Endothelial cell of hepatic sinusoid (primary cell): ENCODE results near the gene EIF4G3.
"Not testable (repeated sequence)": the region's sequence is repeated elsewhere in the genome, so short reads cannot be mapped to it uniquely, and the experiment has no call there.

ENCODE experiments used
- in situ Hi-C: cut with HindIII; loops from 2 replicates; pipeline ENCODE4 v1.10.0; 2017; ENCODE audit warnings: low sequenced_read_pairs

EIF4G3 gene

DNA sequence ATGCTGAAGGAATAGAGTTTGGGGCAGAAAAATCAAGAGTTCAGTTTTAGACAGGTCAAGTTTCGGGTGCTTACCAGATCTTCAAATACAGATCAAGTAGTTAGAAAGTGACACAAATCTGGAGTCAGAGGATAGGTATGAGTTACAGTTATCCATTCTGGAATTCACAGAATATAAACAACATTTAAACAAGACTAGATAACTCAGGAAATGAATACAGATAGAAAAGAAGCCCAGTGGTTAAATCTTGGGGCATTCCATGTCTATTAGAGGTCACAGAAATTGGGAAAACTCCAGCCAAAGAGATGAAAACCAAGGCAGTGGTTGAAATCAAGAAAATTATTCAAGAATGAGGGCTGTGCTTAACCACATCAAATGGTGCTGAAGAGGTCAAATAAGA, 202.6 kb downstream of the EIF4G3 start:
- in situ Hi-C loops, result no loop called here

DNA sequence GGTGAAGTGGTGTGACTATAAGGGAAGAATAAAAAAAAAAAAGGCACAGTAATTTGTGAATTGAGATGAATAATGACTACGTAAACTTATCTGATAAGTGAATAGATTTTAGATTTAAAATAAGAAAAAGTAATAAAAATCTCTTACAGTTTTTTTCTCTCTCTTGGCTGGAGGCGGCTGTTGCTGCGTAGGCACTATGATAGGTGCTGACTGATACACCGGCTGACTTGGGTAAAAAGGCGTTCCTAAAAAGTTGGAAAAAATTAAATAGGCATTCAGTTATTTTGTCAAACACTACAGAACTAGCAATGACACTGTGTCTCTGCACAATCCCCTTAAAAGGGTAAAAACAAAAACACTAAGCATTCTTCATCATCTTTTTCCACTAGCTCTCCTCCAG, 203.8 kb downstream of the EIF4G3 start:
- in situ Hi-C loops, result no loop called here

DNA sequence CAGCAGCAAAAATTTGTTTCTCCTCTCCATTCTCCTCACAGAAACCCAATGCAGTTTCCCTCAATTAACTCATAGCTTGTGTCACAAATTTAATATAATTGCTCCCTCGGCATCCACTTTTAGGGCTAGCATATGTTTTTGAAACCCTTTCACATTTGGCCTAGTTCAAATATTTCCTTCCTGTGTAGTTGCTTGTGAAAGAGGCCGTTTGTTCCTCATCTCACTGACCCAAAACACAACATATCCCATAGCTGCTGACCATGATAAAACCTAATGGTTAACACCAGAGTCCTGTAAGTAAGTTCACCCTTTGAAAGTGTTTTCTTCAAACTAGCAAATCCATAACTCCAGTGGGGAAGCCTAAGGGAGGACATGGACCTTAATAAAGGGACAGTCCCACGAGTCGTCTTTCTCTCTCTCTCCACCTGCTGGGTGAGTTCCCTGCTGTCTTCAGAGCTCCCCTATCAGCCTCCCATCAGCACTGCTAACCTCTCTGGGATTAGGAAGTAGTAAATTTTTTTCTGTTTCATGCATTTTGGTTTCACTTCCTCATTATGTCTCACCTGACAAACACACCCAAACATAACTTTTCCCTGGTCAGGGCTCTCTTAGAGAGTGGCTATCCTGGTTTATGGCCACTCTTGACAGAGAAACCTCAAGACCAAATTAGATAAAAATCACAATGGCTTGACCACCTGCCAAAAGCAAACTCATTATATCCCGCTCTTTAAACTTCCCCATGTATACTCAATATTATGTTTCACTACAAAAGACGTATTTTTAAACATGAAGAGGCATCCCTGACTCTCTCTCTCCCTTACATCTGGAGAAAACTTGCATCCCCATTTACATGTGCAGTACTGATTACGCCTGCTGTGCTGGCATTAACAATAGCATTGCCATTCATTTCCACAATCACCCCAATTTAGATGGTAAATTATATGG, 211.9 kb downstream of the EIF4G3 start:
- in situ Hi-C loops, result no loop called here

DNA sequence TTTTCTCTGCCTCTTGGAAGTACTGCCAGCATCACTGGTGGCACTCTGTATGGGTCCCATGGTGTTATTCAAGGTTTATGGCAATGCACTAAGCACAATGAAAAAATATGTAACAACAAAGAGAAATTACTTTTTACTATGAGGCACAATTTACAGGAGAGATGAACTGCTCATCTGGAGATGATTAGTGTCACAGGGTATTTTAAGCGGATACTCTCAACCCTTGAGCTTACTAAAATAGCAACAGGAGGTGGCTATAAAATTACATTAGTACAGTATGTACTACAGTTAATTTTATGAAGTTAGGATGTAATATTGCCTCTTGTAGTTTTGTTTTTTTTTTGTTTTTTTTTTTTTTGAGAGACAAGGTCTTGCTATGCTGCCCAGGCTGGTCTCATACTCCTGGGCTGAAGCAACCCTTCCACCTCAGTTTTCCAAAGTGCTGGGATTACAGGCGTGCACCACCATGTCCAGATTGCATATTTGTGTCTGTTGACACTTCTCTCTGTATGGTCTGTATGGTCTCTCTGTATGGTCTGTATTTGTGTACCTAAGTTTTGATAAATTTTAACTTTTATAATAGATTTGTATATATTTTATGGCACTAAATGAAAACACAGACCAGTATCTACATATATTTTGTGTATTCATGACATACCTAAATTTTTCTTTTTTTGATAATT, 214.0 kb downstream of the EIF4G3 start:
- in situ Hi-C loops, result no loop called here

DNA sequence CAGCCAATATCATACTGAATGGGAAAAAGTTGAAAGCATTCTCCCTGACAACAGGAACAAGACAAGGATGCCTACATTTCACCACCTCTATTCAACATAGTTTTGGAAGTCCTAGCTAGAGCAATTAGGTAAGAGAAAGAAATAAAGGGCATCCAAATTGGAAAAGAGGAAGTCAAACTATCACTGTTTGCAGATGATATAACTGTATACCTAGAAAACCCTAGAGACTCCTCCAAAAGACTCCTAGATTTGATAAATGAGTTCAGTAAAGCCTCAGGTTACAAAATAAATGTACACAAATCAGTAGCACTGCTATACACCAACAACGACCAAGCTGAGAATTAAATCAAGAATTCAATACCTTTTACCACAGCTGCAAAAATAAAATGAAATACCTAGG, 218.3 kb downstream of the EIF4G3 start:
- in situ Hi-C loops, result no loop called here

DNA sequence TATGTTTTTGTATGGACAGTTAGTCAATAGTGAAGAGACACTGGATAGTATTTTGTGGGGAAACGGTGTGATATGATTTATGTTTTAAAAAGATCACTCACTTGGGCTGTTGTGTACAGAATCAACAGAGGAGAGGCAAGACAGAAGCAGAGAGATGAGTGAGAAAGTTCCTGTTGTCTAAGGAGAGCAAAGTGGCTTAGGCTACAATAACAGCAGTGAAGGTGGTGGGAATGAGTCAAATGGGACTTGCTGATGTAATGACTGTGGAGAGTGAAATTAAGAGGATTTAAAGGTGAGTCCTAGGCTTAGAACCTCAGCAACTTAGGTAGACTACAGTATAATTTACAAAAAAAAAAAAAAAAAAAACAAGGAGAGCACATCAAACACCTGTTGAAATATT, 220.4 kb downstream of the EIF4G3 start:
- in situ Hi-C loops, result no loop called here

DNA sequence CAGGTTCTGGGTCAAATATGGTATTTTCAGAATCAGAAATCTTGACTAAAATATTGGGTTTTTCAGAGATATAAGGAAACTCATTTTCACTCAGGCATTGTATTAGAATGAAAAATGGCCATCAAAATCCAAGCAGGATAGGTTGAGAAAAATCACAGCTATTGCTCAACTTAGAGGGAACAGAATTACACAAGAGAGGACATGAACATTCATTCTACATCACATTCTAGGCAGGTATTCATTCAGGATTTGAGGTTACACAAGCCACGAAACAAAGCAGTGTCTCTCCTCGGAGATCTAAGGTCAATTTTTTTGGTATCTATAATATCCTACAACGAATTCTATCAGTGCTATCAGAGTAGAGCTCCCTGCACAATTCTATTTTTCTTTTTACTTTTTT, 226.0 kb downstream of the EIF4G3 start:
- in situ Hi-C loops, result no loop called here

DNA sequence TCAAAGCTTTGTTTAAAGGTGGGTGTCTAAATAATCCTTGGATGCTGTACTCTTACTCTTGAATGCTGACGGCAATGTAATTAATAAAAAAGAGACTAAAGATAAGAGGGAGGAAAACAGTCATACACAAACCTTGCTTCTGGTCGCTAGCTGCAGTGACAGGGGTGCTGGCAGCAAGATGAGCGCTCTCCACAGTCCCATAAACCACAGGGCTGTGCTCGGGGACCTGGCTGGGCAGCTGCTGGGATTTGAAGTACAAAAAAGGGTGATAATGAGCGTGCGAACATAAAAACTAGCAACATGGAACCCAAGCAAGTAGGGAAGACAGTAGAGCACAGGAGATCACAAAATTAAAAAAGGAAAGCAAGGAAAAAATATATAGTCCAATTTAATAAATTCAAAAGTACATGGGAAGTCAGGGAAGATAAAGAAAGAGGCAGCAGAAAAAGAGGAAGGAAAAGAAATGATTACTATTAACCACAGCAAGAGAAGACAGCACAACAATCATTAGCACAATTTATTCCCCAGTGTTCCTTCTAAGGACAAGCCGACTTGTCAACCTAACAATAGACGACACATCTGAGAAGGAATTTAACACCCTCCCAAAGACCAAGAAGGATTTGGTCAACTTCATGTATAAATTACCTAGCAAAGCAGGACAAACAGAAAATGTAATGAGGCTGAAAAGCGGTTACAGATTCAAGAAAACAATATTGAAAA, 226.7 kb downstream of the EIF4G3 start:
- in situ Hi-C loops, result loop anchor here (5.0 kb wide), 1 partner anchor 37 kb away; no protein-coding TSS in a partner anchor

DNA sequence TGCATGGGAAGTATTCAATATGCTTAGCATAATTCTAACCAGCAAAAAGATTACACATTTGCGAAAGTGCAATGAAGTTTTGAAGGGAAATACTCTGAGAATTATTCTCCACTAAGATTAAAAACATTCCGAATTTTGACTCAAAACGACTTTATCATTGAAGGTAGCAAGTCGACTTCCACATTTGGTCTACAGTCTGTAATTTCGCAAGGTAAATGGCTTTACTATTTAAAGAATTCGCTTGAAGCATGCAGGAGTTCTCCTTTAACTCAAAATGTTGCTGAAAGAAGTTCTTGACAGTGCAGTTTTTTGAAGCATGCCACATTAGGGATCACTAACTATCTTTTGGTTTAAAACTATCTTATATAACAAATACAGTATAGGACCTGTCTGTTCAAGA, 228.6 kb downstream of the EIF4G3 start:
- in situ Hi-C loops, result loop anchor here (5.0 kb wide), 1 partner anchor 39 kb away; no protein-coding TSS in a partner anchor

DNA sequence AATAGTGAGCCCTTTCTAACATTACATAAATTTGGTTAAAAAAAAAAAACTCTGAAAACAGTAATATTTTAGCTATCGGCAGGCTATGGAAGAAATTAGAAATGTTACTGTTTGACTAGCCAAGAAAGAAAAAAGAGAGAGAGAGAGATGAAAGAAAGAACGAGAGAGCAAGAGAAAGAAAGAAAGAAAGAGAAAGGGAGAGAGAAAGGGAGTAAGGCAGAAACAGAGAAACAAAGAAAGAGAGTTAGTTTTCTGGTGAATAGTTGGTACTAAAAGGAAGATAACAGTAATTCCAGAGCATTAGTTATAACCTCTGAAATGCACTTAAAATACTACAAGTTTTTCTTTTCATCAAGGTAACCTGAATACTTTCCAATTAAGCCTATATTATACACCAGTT, 229.3 kb downstream of the EIF4G3 start:
- in situ Hi-C loops, result loop anchor here (5.0 kb wide), 1 partner anchor 40 kb away; no protein-coding TSS in a partner anchor

DNA sequence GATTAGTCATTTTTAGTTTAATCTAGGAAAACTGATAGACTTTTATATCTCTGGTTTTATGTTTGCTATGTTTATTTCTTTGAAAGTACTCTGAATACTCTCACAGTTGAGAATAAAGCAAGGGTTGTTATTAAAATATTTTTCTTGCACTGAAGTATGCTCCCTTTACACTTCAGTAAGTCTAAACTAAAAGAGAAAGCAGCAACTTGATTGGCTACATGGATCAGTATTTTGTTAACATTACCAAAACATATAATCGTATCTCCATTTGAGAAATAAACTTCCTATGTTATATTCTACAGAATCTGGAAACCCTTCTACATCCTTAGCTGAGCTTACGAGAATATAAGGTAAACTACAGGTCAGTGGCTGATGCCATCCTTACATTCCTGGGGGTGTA, 240.1 kb downstream of the EIF4G3 start:
- in situ Hi-C loops, result no loop called here

DNA sequence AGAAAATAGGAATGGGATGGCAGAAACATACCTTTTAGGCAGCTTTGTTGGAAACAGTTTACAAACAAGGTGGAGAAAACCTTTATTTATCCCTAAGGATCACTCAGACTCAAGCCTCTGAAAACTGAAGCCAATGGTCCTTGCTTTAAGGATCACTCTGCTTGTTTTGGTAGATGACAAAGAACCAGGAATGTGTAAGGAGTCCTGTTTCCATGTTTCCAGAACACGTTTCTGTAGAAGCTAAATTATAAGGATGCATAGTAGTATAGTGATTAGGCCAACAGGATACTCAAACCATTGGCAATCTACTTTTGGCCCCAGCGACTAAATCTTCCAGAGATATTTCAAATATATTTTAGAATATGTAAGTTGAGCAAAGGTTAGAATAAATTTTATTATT, 240.5 kb downstream of the EIF4G3 start:
- in situ Hi-C loops, result no loop called here

DNA sequence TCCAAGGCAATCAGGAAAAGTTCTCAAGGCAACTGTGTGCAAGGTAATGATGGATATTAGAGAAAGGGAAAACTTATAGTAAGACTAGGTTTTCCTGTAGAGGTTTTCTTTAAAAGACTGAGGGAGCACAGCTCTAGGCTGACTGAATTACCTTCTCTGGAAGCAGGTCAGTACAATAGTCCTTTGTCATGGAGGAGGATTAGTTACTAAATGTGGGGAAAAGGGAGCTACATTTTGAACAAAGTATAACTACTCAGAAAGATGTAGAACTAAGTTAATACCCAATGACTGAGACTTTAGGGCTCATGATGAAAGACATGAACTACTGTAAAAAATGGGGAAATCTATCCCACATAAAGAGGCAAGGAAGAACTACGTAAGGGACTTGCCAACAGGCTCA, 241.0 kb downstream of the EIF4G3 start:
- in situ Hi-C loops, result no loop called here

DNA sequence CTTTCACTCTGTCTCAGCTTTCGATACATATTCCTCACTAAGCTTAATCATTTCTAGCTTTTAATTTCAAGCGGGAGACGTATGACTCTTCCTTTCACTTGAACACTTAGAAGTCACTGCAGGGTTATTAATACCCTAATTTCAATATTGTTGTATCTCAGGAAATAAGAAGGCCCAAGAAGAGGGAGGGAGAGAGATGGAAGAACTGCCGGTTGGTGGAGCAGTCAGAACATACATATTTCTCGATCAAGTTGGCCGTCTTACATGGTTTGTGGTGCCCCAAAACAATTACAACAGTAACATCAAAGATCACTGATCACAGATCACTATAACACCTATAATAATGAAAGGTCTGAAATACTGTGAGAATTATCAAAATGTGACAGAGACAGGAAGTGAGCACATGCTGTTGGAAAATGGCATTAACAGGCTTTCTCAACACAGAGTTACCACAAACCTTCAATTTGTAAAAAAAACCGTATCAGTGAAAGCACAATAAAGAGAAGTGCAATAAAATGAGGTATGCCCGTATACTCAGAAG, 244.2 kb downstream of the EIF4G3 start:
- in situ Hi-C loops, result no loop called here

DNA sequence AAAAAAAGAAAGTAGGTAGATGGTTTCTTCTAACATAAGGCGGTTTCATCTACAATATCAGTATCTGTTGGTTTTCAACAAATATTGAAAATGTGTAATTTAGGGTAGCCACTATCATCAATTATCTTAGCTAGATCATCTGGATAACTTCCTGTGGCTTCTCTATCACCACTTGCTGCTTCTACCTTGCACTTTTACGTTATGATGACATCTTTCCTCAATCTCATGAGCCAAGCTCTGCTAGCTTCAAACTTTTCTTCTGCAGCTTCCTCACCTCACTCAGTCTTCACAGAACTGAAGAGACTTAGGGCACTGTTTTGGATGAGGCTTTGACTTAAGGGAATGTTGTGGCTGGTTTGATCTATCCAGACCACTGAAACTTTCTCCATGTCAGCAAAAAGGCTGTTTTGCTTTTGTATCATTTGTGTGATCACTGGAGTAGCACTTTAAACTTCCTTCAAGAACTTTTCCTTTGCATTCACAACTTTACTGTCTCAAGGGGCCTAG, 244.7 kb downstream of the EIF4G3 start:
- in situ Hi-C loops, result no loop called here

DNA sequence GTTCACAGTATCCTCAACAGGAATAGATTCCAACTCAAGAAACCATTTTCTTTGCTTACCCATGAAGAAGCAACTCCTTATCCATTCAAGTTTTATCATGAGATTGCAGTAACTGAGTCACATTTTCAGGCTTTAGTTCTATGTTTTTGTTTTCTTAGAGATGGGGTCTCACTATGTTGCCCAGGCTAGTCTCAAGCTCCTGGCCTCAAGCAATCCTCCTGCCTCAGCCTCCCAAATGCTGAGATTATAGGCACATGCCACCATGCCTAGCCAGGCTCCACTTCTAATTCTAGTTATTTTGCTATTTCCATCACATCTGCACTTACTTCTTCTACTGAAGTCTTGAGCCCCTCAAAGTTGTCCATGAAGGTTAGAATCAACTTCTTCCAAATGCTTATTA, 246.3 kb downstream of the EIF4G3 start:
- in situ Hi-C loops, result no loop called here

DNA sequence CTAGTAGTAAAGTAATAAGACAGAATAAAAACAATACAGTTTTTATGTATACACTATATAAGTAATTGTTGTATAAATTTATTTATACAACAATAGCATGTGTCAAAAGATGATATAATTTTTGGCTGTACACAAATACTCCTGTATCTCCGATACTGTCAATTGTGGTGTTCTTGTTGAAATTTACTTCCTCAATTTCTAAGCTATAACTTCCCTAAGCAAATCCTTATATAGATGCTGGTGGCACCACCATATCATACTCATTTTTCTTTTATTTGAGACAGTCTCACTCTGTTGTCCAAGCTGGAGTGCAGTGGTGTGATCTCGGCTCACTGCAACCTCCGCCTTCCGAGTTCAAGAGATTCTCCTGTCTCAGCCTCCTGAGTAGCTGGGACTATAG, 248.6 kb downstream of the EIF4G3 start:
- in situ Hi-C loops, result no loop called here

DNA sequence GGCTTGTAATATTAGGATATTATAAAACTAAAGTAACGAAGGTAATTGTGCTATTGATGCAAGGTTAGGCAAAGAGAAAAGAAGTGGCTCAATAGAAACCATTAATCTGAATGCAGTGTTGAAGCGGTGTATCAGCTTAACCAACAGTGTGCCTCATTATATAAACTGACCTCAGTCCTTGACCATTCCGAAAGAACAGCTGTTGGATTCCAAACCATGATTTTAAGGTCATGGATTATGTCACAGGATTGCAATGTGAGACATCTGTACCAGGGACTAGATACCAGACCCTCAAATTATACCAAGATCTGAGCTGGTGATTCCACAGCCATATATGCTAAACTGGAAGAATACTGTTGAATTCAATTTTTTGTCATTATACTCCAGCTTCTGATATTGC, 255.4 kb downstream of the EIF4G3 start:
- in situ Hi-C loops, result no loop called here

DNA sequence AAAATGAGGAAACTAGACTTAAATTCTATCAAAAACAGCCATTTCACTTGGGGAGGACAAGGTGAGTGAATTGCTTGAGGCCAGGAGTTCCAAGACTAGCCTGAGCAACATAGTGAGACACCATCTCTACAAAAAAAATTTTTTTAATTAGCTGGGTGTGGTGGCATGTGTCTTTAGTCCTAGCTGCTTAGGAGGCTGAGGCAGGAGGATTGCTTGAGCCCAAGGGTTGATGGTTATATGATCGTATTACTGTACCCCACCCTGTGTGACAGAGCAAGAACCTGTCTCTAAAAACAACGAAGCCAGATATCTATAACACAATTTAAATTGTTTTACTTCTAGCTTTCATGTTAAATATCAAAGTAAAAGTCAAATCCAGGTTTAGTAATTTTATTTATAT, 263.5 kb downstream of the EIF4G3 start:
- in situ Hi-C loops, result loop anchor here (5.0 kb wide), 1 partner anchor 89 kb away; no protein-coding TSS in a partner anchor

DNA sequence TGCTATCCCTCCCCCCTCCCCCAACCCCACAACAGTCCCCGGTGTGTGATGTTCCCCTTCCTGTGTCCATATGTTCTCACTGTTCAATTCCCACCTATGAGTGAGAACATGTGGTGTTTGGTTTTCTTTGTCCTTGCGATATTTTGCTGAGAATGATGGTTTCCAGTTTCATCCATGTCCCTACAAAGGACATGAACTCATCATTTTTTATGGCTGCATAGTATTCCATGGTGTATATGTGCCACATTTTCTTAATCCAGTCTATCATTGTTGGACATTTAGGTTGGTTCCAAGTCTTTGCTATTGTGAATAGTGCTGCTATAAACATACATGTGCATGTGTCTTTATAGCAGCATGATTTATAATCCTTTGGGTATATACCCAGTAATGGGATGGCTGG, 269.2 kb downstream of the EIF4G3 start:
- in situ Hi-C loops, result not testable (repeated sequence)

DNA sequence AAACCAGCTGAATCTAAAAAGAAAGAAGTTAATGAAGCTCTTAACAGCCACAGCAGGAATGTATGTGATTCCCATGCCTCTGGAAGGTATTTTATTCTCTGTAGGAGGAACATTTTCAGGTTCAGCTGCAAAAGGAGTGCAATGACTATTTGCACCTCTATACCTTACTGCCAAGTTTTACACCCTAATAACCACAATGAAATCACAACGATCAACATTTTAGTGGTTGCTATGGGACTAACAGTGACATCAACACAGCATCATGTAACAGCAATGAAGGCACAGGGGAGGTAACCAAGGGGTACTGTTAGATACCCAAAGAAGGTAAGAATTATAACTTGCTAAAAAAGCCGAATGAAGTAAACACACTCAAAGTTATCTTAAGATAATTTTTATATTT, 273.3 kb downstream of the EIF4G3 start:
- in situ Hi-C loops, result no loop called here
